Gastroesophageal sphincter (tissue), 4 donors: ENCODE results near the gene ZCCHC10. TPM values are rescaled to one million over a fixed set of nuclear protein-coding genes. Genes with fewer than 3 reads are reported as not detected.

Source experiments
- ATAC-seq: fragments of 150-250 bp; one replicate; pipeline ENCODE4 v1.9.1; 2016; ENCODE audit warnings: mild to moderate bottlenecking, moderate library complexity
- H3K27ac ChIP-seq, 4 donors: fragments of 200-600 bp; sonication (generic) in 3 of 4; 1 replicate in 3 of 4; 2 replicates in 1 of 4; pipeline ENCODE4 v1.5.1; 2016 to 2019
- H3K27me3 ChIP-seq: fragments of 200-600 bp; sonication (generic); one replicate; pipeline ENCODE4 v1.5.1; 2019
- H3K36me3 ChIP-seq, 2 donors: fragments of 200-600 bp; sonication (generic); one replicate each; pipeline ENCODE4 v1.5.1; 2019; ENCODE audit warnings: control low read depth in 1 of 2
- H3K4me1 ChIP-seq, 3 donors: fragments of 200-600 bp; sonication (generic); 1 replicate in 2 of 3; 2 replicates in 1 of 3; pipeline ENCODE4 v1.5.1; 2016 to 2019; ENCODE audit warnings: control low read depth in 2 of 3
- H3K4me3 ChIP-seq, 2 donors: fragments of 200-600 bp; sonication (generic); one replicate each; pipeline ENCODE4 v1.5.1; 2019; ENCODE audit warnings: mild to moderate bottlenecking in 1 of 2, moderate library complexity in 1 of 2
- H3K9me3 ChIP-seq, 3 donors: fragments of 200-600 bp; sonication (generic); one replicate each; pipeline ENCODE4 v1.5.1; 2017 to 2019; ENCODE audit warnings: control low read depth in 2 of 3
- EP300 ChIP-seq: sonication (generic); formaldehyde crosslinking; IDR thresholded peaks from one replicate; pipeline ENCODE4 v1.6.1; 2017; ENCODE audit warnings: antibody characterized with exemption, mild to moderate bottlenecking
- POLR2A ChIP-seq, 2 donors: fragments of 450-650 bp; IDR thresholded peaks; one replicate each; pipeline ENCODE4 v1.6.1; 2017; ENCODE audit warnings: antibody characterized with exemption in 2 of 2, mild to moderate bottlenecking in 2 of 2, moderate library complexity in 1 of 2
- POLR2AphosphoS5 ChIP-seq: sonication (generic); formaldehyde crosslinking; IDR thresholded peaks from one replicate; pipeline ENCODE4 v1.6.1; 2017; ENCODE audit warnings: antibody characterized with exemption
- WGBS, 2 donors: methylation state at CpG; one replicate each; pipeline ENCODE4 v1.1.5; 2018; ENCODE audit warnings: low coverage in 1 of 2; 5-methylcytosine and 5-hydroxymethylcytosine counted together
- total RNA-seq, 4 donors: library from RNA; depleted of rRNA; stranded (reverse); fragments of >200 nt; gene quantifications; one replicate each; pipeline ENCODE4 v1.1.0, GENCODE V29; 2016
- TF ChIP-seq, protein P1 (sequence below), 4 experiments: fragments of 200-600 bp in 2 of 4; fragments of 450-650 bp in 2 of 4; sonication (generic) in 1 of 4; IDR thresholded peaks; one replicate each; pipeline ENCODE4 v1.5.1; 2017 to 2019; ENCODE audit warnings: antibody characterized with exemption in 4 of 4, mild to moderate bottlenecking in 2 of 4, moderate library complexity in 2 of 4

Gene ZCCHC10
- 10 to 100 TPM; 12.5 to 15.7 (median 13.5) TPM for total RNA-seq

DNA sequence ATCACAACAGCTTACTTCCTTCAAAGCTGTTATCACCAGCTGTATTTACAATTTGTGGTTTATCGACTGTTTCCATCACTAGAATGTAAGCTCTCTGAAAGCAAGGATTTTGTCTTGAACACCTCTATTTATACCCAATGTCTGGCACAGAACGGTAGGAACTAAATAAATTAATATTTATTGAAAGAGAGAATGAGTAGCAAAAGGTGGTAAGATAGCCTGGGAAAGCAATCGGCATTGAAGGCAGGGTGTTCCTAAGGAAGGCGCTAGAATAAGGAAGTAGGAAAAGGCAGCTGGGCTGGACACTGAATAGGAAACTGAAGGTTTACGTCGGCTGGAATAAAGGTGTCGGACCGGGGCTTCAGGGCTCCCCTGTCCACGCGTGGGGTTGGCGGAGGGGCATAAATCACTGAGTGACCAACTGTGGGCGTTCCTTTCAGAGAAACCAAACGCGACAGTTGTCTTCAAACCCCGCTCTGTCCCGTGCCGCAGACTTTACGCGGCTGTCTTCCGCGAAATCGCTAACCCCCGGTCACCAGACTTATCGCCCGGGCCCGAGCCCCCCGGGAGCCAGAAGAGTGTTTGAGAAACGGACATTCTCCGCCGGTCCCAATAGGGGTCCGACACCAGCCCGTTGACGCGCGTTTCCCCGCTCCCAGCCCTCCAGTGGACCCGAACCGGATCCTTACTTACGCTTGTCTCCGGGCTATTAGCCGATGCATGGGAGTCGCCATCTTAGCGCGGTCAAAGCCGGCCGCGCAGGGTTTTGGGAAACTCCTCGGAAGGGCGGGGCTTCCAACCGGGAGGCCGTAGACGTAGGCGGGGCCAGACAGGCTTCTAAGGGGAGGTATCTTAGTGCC lies at the start of gene ZCCHC10:
ZCCHC10 (minus strand) TSS at position 746 of the 860 bp plus-strand sequence; CDS start at position 734, 12 bp downstream.
- Histone ChIP-seq H3K27me3 (no peaks in the 10 kb centered on the region), H3K36me3 (peaks cover 0 to 11% of the 10 kb centered on the region in 2 donors), H3K4me3 (peak within 1 kb of the TSS; percentile 79 to 98), H3K27ac (peak within 1 kb of the TSS; percentile 92 to 97 (median 94)), H3K4me1 (peaks cover 0 to 23% (median 3%) of the 10 kb centered on the region in 3 donors), H3K9me3 (no peaks in the 10 kb centered on the region)
- ATAC-seq: peak; percentile 99
- peak; percentile 53 to 63 for TF ChIP-seq POLR2A (IDR thresholded peaks at IDR 0.05)
- peak; percentile 75 for TF ChIP-seq POLR2AphosphoS5
- TF ChIP-seq EP300: no peak
- TF ChIP-seq, protein P1, sequence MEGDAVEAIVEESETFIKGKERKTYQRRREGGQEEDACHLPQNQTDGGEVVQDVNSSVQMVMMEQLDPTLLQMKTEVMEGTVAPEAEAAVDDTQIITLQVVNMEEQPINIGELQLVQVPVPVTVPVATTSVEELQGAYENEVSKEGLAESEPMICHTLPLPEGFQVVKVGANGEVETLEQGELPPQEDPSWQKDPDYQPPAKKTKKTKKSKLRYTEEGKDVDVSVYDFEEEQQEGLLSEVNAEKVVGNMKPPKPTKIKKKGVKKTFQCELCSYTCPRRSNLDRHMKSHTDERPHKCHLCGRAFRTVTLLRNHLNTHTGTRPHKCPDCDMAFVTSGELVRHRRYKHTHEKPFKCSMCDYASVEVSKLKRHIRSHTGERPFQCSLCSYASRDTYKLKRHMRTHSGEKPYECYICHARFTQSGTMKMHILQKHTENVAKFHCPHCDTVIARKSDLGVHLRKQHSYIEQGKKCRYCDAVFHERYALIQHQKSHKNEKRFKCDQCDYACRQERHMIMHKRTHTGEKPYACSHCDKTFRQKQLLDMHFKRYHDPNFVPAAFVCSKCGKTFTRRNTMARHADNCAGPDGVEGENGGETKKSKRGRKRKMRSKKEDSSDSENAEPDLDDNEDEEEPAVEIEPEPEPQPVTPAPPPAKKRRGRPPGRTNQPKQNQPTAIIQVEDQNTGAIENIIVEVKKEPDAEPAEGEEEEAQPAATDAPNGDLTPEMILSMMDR (IDR thresholded peaks at IDR 0.05): no peak
- WGBS, 2 donors: 0 to 1% methylated on average over 3 to 12 of the region's 53 CpGs

DNA sequence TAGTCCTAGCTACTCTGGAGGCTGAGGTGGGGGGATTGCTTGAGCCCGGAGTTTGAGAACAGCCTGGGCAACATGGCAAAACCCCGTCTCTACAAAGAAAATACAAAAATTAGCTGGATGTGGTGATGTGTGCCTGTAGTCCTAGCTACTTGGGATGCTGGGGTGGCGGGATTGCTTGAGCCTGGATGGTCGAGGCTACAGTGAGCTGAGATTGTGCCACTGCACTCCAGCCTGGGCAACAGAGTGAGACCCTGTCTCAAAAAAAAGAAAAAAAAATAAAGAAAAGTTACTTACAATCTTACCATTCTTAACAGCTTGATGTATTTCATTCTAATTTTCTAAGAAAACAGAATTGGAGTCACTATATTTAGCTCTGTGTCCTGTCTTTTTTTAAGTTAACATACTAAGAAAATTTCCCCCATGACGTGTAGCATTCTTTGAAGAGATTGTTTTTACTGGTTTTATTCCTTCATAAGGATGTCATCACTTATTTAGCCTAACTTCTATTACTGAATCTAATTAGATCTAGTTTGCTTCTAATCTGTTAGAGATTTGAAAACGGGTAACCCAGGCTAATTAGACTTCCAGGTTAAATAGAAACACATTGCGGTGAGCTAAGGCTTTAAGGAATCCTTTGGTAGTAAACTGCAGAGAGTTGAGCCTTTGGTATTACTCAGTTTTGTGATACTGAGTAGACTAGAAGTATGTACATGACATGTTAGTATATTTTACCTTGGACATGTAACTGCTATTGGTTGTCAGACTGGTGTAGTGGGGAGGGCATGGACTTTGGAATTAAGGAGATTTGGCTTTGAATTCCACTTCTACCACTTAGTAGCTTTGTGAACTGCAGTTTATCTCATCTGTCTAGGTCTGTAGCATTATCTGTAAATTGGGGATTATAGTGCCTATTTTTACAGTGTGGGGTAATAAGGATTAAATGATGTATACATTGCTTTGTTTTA lies 49.5 kb upstream of the ZCCHC10 start:
- Histone ChIP-seq H3K4me3 (no peak overlapping the region), H3K27ac (peak overlapping the region in 3 of 4 donors; percentile 30 to 56 (median 50)), H3K9me3 (no peaks in the 10 kb centered on the region), H3K36me3 (peaks cover 5 to 58% of the 10 kb centered on the region in 2 donors), H3K4me1 (peaks cover 0 to 17% (median 4%) of the 10 kb centered on the region in 3 donors), H3K27me3 (no peaks in the 10 kb centered on the region)
- ATAC-seq: no peak
- TF ChIP-seq, protein P1 (IDR thresholded peaks at IDR 0.05): no peak
- TF ChIP-seq POLR2AphosphoS5: no peak
- no peak for TF ChIP-seq EP300
- TF ChIP-seq POLR2A (IDR thresholded peaks at IDR 0.05): no peak
- WGBS, 2 donors: 54 to 70% methylated on average over 6 to 7 of the region's 7 CpGs

DNA sequence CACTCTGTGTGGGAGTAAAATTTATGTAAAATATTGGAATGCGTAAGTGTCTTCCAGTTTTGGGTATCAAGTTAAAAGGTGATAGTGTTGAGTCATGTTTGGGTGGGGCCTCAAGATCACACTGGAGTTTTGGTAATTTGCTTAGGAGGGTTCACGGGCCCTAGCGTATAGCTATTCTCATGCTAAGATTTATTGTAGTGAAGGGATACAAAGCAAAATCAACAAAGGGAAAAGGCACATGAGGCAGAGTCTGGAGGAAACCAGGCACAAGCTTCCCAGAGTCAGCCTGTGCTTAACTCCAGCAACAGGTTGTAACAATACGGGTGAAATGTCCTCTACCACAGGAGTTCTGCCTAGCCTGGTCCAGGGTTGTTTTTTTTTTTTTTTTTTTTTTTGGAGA lies 45.7 kb upstream of the ZCCHC10 start:
- no peak for ATAC-seq
- TF ChIP-seq POLR2A (IDR thresholded peaks at IDR 0.05) (no peak), POLR2AphosphoS5 (no peak), EP300 (no peak)
- TF ChIP-seq, protein P1 (IDR thresholded peaks at IDR 0.05): no peak
- no peaks in the 10 kb centered on the region for H3K9me3 ChIP-seq
- no peak overlapping the region for H3K4me3 ChIP-seq
- H3K36me3 ChIP-seq: peaks cover under 1 to 82% of the 10 kb centered on the region in 2 donors
- no peaks in the 10 kb centered on the region for H3K27me3 ChIP-seq
- peaks cover 0 to 9% (median 4%) of the 10 kb centered on the region in 3 donors for H3K4me1 ChIP-seq
- H3K27ac ChIP-seq: no peak overlapping the region
- WGBS, 2 donors: 92 to 94% methylated on average over 2 to 4 of the region's 4 CpGs

DNA sequence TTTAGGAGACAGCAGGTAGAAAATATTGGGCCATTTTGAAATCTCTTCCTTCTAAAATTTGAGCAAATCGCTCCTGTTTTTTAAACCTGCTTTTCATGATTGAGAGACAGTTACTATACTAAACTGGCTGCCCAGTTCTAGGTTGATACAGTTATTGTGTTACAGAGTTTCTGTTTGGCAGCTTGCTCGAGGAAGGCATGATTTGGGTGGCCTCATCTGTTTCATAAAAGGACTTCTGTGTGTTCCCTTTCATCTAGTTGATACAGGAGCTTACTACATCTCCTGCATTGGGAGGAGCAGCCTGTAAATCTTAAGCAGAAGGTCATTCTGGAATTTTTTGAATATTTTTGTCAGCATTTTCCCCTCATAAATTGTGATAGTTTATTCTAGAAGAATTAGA lies 39.7 kb upstream of the ZCCHC10 start:
- no peak for ATAC-seq
- Histone ChIP-seq H3K4me1 (peaks cover 0 to 19% (median 0%) of the 10 kb centered on the region in 3 donors), H3K4me3 (no peak overlapping the region), H3K9me3 (no peaks in the 10 kb centered on the region), H3K27ac (no peak overlapping the region), H3K36me3 (peaks cover 0 to 61% of the 10 kb centered on the region in 2 donors), H3K27me3 (no peaks in the 10 kb centered on the region)
- WGBS, 2 donors: 74 to 80% methylated on average over 2 of the region's 2 CpGs
- TF ChIP-seq, protein P1 (IDR thresholded peaks at IDR 0.05): no peak
- TF ChIP-seq EP300: no peak
- no peak for TF ChIP-seq POLR2AphosphoS5
